AG09319 (cell line): ENCODE measurements around the gene ATP2B1.

Experiments used
- DNase-seq: peaks from one replicate; pipeline ENCODE4 v3.0.0-alpha.2; 2010; ENCODE audit warnings: low read depth; ENCODE audit errors: extremely low read depth
- TF ChIP-seq, protein P1 (sequence below): IDR thresholded peaks from 2 replicates; pipeline ENCODE4 v1.5.1; 2011; ENCODE audit warnings: low read depth, mild to moderate bottlenecking, inconsistent platforms, low read length, moderate library complexity

The ATP2B1 gene

DNA sequence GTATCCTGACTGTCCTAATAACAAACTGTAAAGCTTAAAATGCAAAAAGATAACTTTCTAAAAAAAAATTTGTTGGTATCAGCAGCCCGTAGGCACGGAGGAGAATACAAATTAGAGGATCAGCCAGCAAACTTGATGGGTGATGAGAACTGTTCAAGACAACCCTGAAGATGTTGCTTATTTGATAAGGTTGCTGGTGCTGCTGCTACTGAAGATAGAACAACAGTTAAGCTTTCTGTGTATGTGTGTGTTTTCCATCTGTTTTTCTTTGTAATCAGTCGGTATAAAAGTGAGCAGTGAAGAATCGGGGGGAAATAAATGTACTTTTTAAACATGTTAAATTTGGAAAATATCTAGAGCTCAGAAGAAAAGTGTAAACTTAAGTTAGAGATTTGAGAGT lies 115.4 kb downstream of the ATP2B1 start:
- DNase-seq = no peak
- TF ChIP-seq, protein P1, sequence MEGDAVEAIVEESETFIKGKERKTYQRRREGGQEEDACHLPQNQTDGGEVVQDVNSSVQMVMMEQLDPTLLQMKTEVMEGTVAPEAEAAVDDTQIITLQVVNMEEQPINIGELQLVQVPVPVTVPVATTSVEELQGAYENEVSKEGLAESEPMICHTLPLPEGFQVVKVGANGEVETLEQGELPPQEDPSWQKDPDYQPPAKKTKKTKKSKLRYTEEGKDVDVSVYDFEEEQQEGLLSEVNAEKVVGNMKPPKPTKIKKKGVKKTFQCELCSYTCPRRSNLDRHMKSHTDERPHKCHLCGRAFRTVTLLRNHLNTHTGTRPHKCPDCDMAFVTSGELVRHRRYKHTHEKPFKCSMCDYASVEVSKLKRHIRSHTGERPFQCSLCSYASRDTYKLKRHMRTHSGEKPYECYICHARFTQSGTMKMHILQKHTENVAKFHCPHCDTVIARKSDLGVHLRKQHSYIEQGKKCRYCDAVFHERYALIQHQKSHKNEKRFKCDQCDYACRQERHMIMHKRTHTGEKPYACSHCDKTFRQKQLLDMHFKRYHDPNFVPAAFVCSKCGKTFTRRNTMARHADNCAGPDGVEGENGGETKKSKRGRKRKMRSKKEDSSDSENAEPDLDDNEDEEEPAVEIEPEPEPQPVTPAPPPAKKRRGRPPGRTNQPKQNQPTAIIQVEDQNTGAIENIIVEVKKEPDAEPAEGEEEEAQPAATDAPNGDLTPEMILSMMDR = no peak

DNA sequence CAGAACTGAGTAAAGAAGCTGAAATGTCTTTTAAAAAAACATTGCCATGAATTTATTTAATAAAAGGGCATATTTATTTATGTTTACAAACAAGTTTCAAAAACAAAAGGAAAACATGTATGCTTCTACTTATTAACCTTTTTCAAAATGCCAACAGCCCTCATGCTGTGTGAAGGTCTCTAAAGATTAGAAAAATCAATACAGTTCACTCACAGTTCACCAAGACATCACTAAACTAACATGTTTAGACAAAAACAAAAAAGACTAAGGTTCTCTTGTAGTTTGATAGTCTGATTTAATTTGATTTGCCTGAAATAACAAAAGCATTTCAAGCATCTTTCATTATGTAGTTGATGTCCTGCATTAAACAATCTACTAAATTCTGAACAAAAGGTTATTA lies 118.9 kb downstream of the ATP2B1 start:
- no peak for DNase-seq
- TF ChIP-seq, protein P1 = no peak

DNA sequence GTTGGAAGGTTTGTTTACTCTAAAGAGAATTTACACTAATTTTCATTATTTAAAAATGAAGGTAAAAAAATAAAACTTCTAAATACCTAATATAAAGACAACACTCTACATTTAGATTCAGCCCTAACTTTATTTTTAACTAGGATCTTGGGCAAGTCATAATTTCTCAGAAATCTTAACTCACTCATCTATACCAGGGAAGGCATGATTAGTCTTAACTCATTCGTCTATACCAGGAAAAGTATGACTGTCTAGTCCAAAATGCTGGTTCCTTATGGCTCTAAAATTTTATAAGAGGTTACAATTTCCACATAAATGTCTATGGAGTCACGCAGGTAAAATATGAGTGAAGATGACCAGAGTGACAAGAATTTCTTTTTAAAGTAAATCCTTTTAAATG lies 130.1 kb downstream of the ATP2B1 start:
- TF ChIP-seq, protein P1 = no peak
- DNase-seq = no peak

DNA sequence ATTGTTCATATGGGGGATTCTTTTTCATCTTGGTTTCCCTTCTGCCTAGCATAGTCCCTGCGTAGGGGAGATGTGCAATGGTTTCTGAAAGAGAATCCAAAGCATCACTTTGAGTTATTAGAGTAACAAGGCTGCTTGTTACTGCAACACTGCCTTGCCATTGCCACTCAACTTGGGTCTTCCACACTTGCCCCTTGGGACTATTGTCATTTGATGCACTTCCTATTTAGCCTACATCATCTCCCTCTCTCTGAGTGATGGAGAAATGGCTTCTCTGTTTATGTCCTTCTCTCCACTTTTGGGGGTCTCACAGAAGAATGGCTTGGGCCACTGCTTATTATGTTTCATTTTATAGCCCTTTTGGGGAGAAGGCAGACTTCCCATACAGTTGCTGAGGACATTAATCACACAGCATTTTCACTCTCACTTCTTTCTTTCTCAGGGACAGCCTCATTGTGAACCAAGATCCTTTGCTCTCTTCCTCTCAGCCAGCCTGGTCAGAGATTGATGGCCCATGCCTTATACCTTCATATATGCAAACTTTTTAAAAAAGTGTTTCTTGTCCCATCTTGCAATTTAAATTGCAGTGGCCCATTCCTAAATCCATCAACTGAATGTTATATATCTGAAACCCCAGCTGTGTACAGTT lies 131.9 kb downstream of the ATP2B1 start:
- DNase-seq = no peak

DNA sequence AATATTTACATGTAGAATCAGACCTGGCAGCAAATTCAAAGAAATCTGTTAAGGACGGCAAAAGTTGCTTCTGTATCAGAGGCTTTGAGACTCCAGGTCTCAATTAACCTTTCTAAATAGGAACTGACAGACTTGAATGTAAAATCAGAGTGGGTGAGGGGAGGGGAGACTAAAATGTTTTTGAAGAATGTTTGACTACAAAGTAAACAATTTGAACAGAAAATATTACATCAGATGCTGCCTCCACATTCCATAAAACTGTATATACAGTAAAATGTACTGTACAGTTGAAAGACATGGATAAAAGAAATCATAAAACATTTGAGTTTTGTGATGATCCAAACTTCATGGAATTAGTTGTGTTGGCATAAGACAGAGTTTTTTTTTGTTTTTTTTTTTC lies 133.3 kb downstream of the ATP2B1 start:
- DNase-seq = no peak
- TF ChIP-seq, protein P1 = no peak

More for the DNA sequence above, 131.9 kb downstream of the ATP2B1 start:
- TF ChIP-seq, protein P1 = no peak

DNA sequence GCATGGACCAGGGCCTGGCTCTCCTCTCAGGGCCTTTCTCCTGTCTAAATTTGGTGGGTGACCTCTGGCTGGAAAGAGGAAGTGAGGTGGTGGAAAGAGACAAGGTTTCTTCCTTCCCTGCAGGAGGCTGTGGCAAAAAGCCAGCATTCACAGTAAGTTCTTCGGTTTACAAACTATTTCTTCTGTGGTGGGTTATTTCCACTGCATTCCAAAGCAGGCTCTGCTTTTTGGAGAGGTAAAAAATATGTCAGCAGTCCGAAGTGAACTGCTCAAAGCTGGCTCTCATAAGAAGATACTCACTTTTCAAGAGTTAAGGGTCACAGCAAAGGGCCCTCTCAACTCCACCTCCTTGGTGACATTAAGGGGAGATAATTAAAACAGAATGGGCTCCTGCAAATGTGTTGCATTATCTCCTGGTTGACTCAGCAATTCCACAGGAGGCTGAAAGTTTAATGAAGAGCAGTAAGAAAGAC lies 133.9 kb downstream of the ATP2B1 start:
- DNase-seq = peak; percentile 73
- TF ChIP-seq, protein P1 = no peak

DNA sequence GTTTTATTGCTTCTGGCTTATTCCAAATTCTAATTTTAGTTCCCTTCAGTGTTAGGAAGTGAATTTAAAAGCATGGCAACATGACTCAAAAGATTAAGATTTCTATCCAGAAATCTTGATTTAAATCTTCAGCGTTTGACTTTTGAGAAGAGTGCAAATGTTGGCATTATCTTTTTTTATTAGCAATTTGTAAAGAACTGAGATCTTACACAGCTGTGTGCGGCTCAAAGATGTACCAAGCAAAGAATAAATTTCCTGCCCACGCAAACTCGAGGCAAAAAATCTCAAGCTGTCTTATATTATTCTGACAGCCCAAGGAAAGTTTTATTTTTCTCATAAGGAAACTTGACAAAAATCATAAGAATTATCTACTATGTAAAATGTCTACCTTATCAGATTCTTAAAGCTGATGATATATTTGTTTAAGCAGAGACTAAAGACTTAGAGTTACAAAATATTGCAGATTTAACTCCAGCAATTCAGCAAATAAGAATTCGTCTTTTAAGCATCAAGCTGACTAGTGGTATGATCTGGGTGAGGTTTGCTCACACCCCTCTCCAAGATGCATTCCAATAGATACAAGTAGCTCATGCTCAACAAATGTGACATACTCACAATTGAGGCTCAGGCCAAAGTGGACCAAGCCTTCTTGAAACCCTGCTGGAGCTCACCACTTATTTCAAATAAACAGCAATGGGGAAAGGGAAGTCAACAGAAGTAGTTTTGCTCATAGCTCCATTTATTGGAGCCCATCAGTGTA lies 135.4 kb downstream of the ATP2B1 start:
- TF ChIP-seq, protein P1 = no peak

More for the DNA sequence above, 135.4 kb downstream of the ATP2B1 start:
- DNase-seq = no peak
